H9 (cell line): Measurements from ENCODE around the gene SS18L1. TPM values are rescaled to one million over a fixed set of nuclear protein-coding genes. Genes with fewer than 3 reads are reported as not detected.

Source experiments
- DNase-seq: peaks from one replicate; pipeline ENCODE4 v3.0.0-alpha.2; 2017
- H2AFZ ChIP-seq: one replicate; pipeline ENCODE4 v1.6.1; 2013; ENCODE audit warnings: mild to moderate bottlenecking, low read length, control low read depth, moderate library complexity
- H2AK5ac ChIP-seq: 2 replicates; pipeline ENCODE4 v1.6.1; 2013; ENCODE audit warnings: low read length, control low read depth, mixed read lengths; ENCODE audit not compliant: insufficient read length
- H2BK120ac ChIP-seq: one replicate; pipeline ENCODE4 v1.6.1; 2013; ENCODE audit warnings: low read depth, mild to moderate bottlenecking, low read length, control low read depth, inconsistent platforms; ENCODE audit not compliant: poor library complexity, severe bottlenecking
- H2BK12ac ChIP-seq: 2 replicates; pipeline ENCODE4 v1.6.1; 2013; ENCODE audit warnings: low read length, control low read depth, mixed read lengths, low read depth; ENCODE audit not compliant: insufficient read length
- H2BK15ac ChIP-seq: 2 replicates; pipeline ENCODE4 v1.6.1; 2013; ENCODE audit warnings: low read depth, low read length, control low read depth
- H2BK20ac ChIP-seq: one replicate; pipeline ENCODE4 v1.6.1; 2013; ENCODE audit warnings: low read depth, mild to moderate bottlenecking, low read length, control low read depth, inconsistent platforms; ENCODE audit not compliant: poor library complexity, severe bottlenecking
- H2BK5ac ChIP-seq: 2 replicates; pipeline ENCODE4 v1.6.1; 2013; ENCODE audit warnings: low read length, control low read depth, mixed read lengths; ENCODE audit not compliant: insufficient read length
- H3K14ac ChIP-seq: 2 replicates; pipeline ENCODE4 v1.6.1; 2013; ENCODE audit warnings: low read length, control low read depth; ENCODE audit not compliant: insufficient read depth
- H3K18ac ChIP-seq: 2 replicates; pipeline ENCODE4 v1.6.1; 2013; ENCODE audit warnings: low read depth, mild to moderate bottlenecking, mixed read lengths, low read length, control low read depth; ENCODE audit not compliant: insufficient read length
- H3K23ac ChIP-seq: 2 replicates; pipeline ENCODE4 v1.6.1; 2013; ENCODE audit warnings: low read length, control low read depth, mixed read lengths, low read depth; ENCODE audit not compliant: insufficient read length
- H3K23me2 ChIP-seq: 2 replicates; pipeline ENCODE4 v1.6.1; 2013; ENCODE audit warnings: low read depth, mild to moderate bottlenecking, mixed read lengths, low read length, control low read depth; ENCODE audit not compliant: insufficient read length, poor library complexity, severe bottlenecking
- H3K27ac ChIP-seq: 2 replicates; pipeline ENCODE4 v1.5.1; 2013; ENCODE audit warnings: low read length, control low read depth, mixed read lengths, low read depth; ENCODE audit not compliant: insufficient read length
- H3K27me3 ChIP-seq: 2 replicates; pipeline ENCODE4 v1.6.1; 2013; ENCODE audit warnings: low read length, control low read depth, inconsistent platforms; ENCODE audit not compliant: insufficient read depth
- H3K4ac ChIP-seq: 2 replicates; pipeline ENCODE4 v1.6.1; 2013; ENCODE audit warnings: low read depth, mild to moderate bottlenecking, control low read depth, inconsistent platforms, low read length, moderate library complexity
- H3K4me1 ChIP-seq: 2 replicates; pipeline ENCODE4 v1.6.1; 2013; ENCODE audit warnings: low read length, control low read depth, inconsistent platforms; ENCODE audit not compliant: insufficient read depth
- H3K4me2 ChIP-seq: 2 replicates; pipeline ENCODE4 v1.6.1; 2013; ENCODE audit warnings: low read length, control low read depth, mixed read lengths; ENCODE audit not compliant: insufficient read length, insufficient read depth
- H3K56ac ChIP-seq: 2 replicates; pipeline ENCODE4 v1.6.1; 2013; ENCODE audit warnings: low read depth, mild to moderate bottlenecking, mixed read lengths, low read length, control low read depth; ENCODE audit not compliant: insufficient read length
- H3K79me1 ChIP-seq: 2 replicates; pipeline ENCODE4 v1.6.1; 2013; ENCODE audit warnings: low read depth, mild to moderate bottlenecking, moderate library complexity, low read length, control low read depth, inconsistent platforms; ENCODE audit not compliant: insufficient read depth, poor library complexity, severe bottlenecking
- H3K79me2 ChIP-seq: 2 replicates; pipeline ENCODE4 v1.6.1; 2013; ENCODE audit warnings: low read length, control low read depth, inconsistent platforms; ENCODE audit not compliant: insufficient read depth
- H3K9ac ChIP-seq: 2 replicates; pipeline ENCODE4 v1.6.1; 2013; ENCODE audit warnings: low read length, control low read depth, mixed read lengths; ENCODE audit not compliant: insufficient read length; ENCODE audit errors: extremely low read depth
- H3K9me3 ChIP-seq: one replicate; pipeline ENCODE4 v1.6.1; 2013; ENCODE audit warnings: low read depth, low read length, inconsistent platforms; ENCODE audit not compliant: control insufficient read depth
- H3T11ph ChIP-seq: one replicate; pipeline ENCODE4 v1.6.1; 2013; ENCODE audit warnings: mild to moderate bottlenecking, low read length, control low read depth, inconsistent platforms
- H4K20me1 ChIP-seq: one replicate; pipeline ENCODE4 v1.6.1; 2013; ENCODE audit not compliant: control insufficient read depth, insufficient read length, insufficient read depth
- H4K5ac ChIP-seq: 2 replicates; pipeline ENCODE4 v1.6.1; 2013; ENCODE audit warnings: low read depth, mild to moderate bottlenecking, mixed read lengths, low read length, control low read depth; ENCODE audit not compliant: insufficient read length
- H4K8ac ChIP-seq: replicated peaks from 2 replicates; pipeline ENCODE4 v1.6.1; 2013; ENCODE audit warnings: low read length, control low read depth, mixed read lengths, low read depth; ENCODE audit not compliant: insufficient read length
- H4K91ac ChIP-seq: 2 replicates; pipeline ENCODE4 v1.6.1; 2013; ENCODE audit warnings: low read depth, mild to moderate bottlenecking, moderate library complexity, mixed read lengths, low read length, control low read depth; ENCODE audit not compliant: insufficient read length
- H3K27ac Mint-ChIP-seq, 3 experiments: 2 replicates in 2 of 3; 3 replicates in 1 of 3; pipeline ENCODE4 v1.8.0; 2020 to 2021; ENCODE audit warnings: mixed read lengths in 3 of 3, mild to moderate bottlenecking in 1 of 3, moderate library complexity in 1 of 3
- H3K27me3 Mint-ChIP-seq: 2 replicates; pipeline ENCODE4 v1.8.0; 2021; ENCODE audit warnings: low read depth, mild to moderate bottlenecking, moderate library complexity, mixed read lengths
- H3K36me3 Mint-ChIP-seq, 3 experiments: 2 replicates in 2 of 3; 3 replicates in 1 of 3; pipeline ENCODE4 v1.8.0; 2020 to 2021; ENCODE audit warnings: low read depth in 3 of 3, mixed read lengths in 3 of 3; ENCODE audit not compliant: insufficient read depth in 1 of 3
- H3K4me1 Mint-ChIP-seq, 2 experiments: 2 replicates each; pipeline ENCODE4 v1.8.0; 2020; ENCODE audit warnings: mixed read lengths in 2 of 2
- H3K4me3 Mint-ChIP-seq, 2 experiments: 2 replicates in 1 of 2; 3 replicates in 1 of 2; pipeline ENCODE4 v1.8.0; 2020 to 2021; ENCODE audit warnings: mild to moderate bottlenecking in 2 of 2, mixed read lengths in 2 of 2, moderate library complexity in 1 of 2
- H3K9me3 Mint-ChIP-seq, 2 experiments: 2 replicates in 1 of 2; 3 replicates in 1 of 2; pipeline ENCODE4 v1.8.0; 2020; ENCODE audit warnings: mild to moderate bottlenecking in 2 of 2, mixed read lengths in 2 of 2, moderate library complexity in 1 of 2
- WGBS: extraction: QIAGEN DNeasy Blood & Tissue Kit; methylation state at CpG from one replicate; pipeline ENCODE4 v1.1.7; 2013; ENCODE audit warnings: missing lambda C conversion rate, low lambda C conversion rate, mixed read lengths; ENCODE audit not compliant: insufficient read length; ENCODE audit errors: extremely low coverage; 5-methylcytosine and 5-hydroxymethylcytosine counted together
- total RNA-seq: library from RNA; stranded (reverse); gene quantifications from 2 replicates; pipeline ENCODE4 v1.2.1, GENCODE V29; 2021
- TF ChIP-seq, protein P1 (sequence below): fragments of 200-600 bp; sonication (generic); conservative IDR thresholded peaks from 3 replicates; pipeline ENCODE4 v1.8.0; 2021; ENCODE audit warnings: antibody characterized with exemption, mild to moderate bottlenecking

Gene SS18L1
- total RNA-seq, 1 experiment from 2014 or later, result 22.2 TPM

DNA sequence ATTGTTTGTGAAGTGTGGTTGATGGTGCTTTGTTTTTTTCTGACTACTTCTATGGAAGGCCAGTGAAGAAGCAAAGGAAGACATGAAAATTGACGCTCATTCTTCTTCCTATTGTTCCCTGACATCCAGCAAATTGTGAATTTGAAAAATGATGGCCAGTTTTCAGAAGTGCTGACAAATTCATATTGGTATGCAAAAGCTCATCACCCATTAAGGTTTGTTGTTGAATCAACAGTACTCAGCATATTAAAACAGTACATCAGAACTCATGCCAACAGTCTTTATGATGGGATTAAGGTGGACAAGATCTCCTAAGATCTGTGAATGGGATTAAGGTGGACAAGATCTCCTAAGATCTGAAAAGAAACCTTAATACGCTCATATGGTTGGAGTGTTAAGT, 38.2 kb downstream of the SS18L1 start:
- H3K14ac ChIP-seq, result no peak overlapping the region
- H4K20me1 ChIP-seq, result no peaks in the 10 kb centered on the region
- Mint-ChIP-seq H3K27me3 (no peaks in the 10 kb centered on the region; the same call in 1 of the 2 replicates), H3K4me1 (peaks cover 15% of the 10 kb centered on the region in 2 experiments), H3K4me3 (peak overlapping the region; percentile 88 to 91), H3K9me3 (no peaks in the 10 kb centered on the region), H3K27ac (peak overlapping the region in 2 of 3 experiments; percentile 89 to 95; a peak in 4 of 7 replicates), H3K36me3 (peaks cover 6 to 18% (median 6%) of the 10 kb centered on the region in 3 experiments; a peak in 6 of 7 replicates)
- H3K4me1 ChIP-seq, result peaks cover 2% of the 10 kb centered on the region; the same call in 1 of the 2 replicates
- no peak overlapping the region for H2BK15ac ChIP-seq
- WGBS, result no CpG with 5 or more reads among the region's 2 CpGs
- H2BK20ac ChIP-seq, result no peak overlapping the region
- DNase-seq, result no peak
- no peak overlapping the region for H4K91ac ChIP-seq
- no peak overlapping the region for H2BK120ac ChIP-seq
- no peak overlapping the region for H3K27ac ChIP-seq
- no peak overlapping the region for H3K23ac ChIP-seq
- no peak overlapping the region for H4K5ac ChIP-seq
- TF ChIP-seq, protein P1, sequence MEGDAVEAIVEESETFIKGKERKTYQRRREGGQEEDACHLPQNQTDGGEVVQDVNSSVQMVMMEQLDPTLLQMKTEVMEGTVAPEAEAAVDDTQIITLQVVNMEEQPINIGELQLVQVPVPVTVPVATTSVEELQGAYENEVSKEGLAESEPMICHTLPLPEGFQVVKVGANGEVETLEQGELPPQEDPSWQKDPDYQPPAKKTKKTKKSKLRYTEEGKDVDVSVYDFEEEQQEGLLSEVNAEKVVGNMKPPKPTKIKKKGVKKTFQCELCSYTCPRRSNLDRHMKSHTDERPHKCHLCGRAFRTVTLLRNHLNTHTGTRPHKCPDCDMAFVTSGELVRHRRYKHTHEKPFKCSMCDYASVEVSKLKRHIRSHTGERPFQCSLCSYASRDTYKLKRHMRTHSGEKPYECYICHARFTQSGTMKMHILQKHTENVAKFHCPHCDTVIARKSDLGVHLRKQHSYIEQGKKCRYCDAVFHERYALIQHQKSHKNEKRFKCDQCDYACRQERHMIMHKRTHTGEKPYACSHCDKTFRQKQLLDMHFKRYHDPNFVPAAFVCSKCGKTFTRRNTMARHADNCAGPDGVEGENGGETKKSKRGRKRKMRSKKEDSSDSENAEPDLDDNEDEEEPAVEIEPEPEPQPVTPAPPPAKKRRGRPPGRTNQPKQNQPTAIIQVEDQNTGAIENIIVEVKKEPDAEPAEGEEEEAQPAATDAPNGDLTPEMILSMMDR, result no peak
- no peak overlapping the region for H3K4ac ChIP-seq
- H3K9ac ChIP-seq, result no peak overlapping the region
- H2BK12ac ChIP-seq, result no peak overlapping the region
- peaks cover 3% of the 10 kb centered on the region for H3K23me2 ChIP-seq
- H2AK5ac ChIP-seq, result no peak overlapping the region
- no peak overlapping the region for H3T11ph ChIP-seq
- no peak overlapping the region for H3K56ac ChIP-seq
- H3K18ac ChIP-seq, result no peak overlapping the region
- no peaks in the 10 kb centered on the region for H3K79me1 ChIP-seq
- no peak overlapping the region for H2BK5ac ChIP-seq
- H3K27me3 ChIP-seq, result no peaks in the 10 kb centered on the region
- H4K8ac ChIP-seq, result no peak overlapping the region
- H3K9me3 ChIP-seq, result no peaks in the 10 kb centered on the region
- H2AFZ ChIP-seq, result no peak overlapping the region
- H3K4me2 ChIP-seq, result peak overlapping the region; percentile 45
- H3K79me2 ChIP-seq, result peaks cover 4% of the 10 kb centered on the region; the same call in 1 of the 2 replicates
